ENCODE data around the gene CBLB. TPM values are rescaled to one million over a fixed set of nuclear protein-coding genes. Genes with fewer than 3 reads are reported as not detected.
A peak's percentile ranks its signal among the peaks of the same experiment; 100 is the strongest.

The CBLB gene
- total RNA-seq, 1 donor = 12.1 TPM

- no peak for DNase-seq (ENCODE audit: low read depth in 2 of 3, low spot score in 2 of 3)
These were observed 149.0 kb downstream of the CBLB start for GRCh38 chr3:105719791-105720190.

GRCh38 chr3:105715372-105715771 lies 153.4 kb downstream of the CBLB start:
- DNase-seq (ENCODE audit: low read depth in 2 of 3, low spot score in 2 of 3) = no peak

- DNase-seq (ENCODE audit: low read depth in 2 of 3, low spot score in 2 of 3) = no peak
These were observed 154.4 kb downstream of the CBLB start for GRCh38 chr3:105714453-105714852.

- DNase-seq (ENCODE audit: low read depth in 2 of 3, low spot score in 2 of 3) = no peak
These were observed 159.8 kb downstream of the CBLB start for GRCh38 chr3:105708980-105709379.

- DNase-seq (ENCODE audit: low read depth in 2 of 3, low spot score in 2 of 3) = no peak
These were observed 161.8 kb downstream of the CBLB start for GRCh38 chr3:105707009-105707408.

- DNase-seq (ENCODE audit: low read depth in 2 of 3, low spot score in 2 of 3) = no peak
These were observed 163.9 kb downstream of the CBLB start for GRCh38 chr3:105704726-105705410.

GRCh38 chr3:105700575-105700974 lies 168.2 kb downstream of the CBLB start:
- DNase-seq (ENCODE audit: low read depth in 2 of 3, low spot score in 2 of 3) = no peak

- no peak for DNase-seq (ENCODE audit: low read depth in 2 of 3, low spot score in 2 of 3)
These were observed 177.2 kb downstream of the CBLB start for GRCh38 chr3:105691633-105692032.

GRCh38 chr3:105691053-105691452 lies 177.8 kb downstream of the CBLB start:
- DNase-seq (ENCODE audit: low read depth in 2 of 3, low spot score in 2 of 3) = no peak

- DNase-seq (ENCODE audit: low read depth in 2 of 3, low spot score in 2 of 3) = no peak
These were observed 180.0 kb downstream of the CBLB start for GRCh38 chr3:105688821-105689220.

GRCh38 chr3:105686278-105686897 lies 182.4 kb downstream of the CBLB start:
- DNase-seq (ENCODE audit: low read depth in 2 of 3, low spot score in 2 of 3) = peak; percentile 6 to 44 (median 16)

- no peak for DNase-seq (ENCODE audit: low read depth in 2 of 3, low spot score in 2 of 3)
These were observed 188.9 kb downstream of the CBLB start for GRCh38 chr3:105679951-105680350.

- DNase-seq (ENCODE audit: low read depth in 2 of 3, low spot score in 2 of 3) = no peak
These were observed 190.8 kb downstream of the CBLB start for GRCh38 chr3:105678017-105678416.

GRCh38 chr3:105676621-105677300 lies 192.1 kb downstream of the CBLB start:
- DNase-seq (ENCODE audit: low read depth in 2 of 3, low spot score in 2 of 3) = no peak

- DNase-seq (ENCODE audit: low read depth in 2 of 3, low spot score in 2 of 3) = no peak
These were observed 194.3 kb downstream of the CBLB start for GRCh38 chr3:105674437-105675065.

- no peak for DNase-seq (ENCODE audit: low read depth in 2 of 3, low spot score in 2 of 3)
These were observed 195.8 kb downstream of the CBLB start for GRCh38 chr3:105672996-105673395.

GRCh38 chr3:105662306-105662705 lies 206.5 kb downstream of the CBLB start:
- no peak for DNase-seq (ENCODE audit: low read depth in 2 of 3, low spot score in 2 of 3)

GRCh38 chr3:105661461-105661860 lies 207.4 kb downstream of the CBLB start:
- no peak for DNase-seq (ENCODE audit: low read depth in 2 of 3, low spot score in 2 of 3)

GRCh38 chr3:105656651-105657504 lies 211.9 kb downstream of the CBLB start:
- no peak for DNase-seq (ENCODE audit: low read depth in 2 of 3, low spot score in 2 of 3)

GRCh38 chr3:105653868-105654267 lies 214.9 kb downstream of the CBLB start:
- no peak for DNase-seq (ENCODE audit: low read depth in 2 of 3, low spot score in 2 of 3)

- DNase-seq (ENCODE audit: low read depth in 2 of 3, low spot score in 2 of 3) = no peak
These were observed 215.6 kb downstream of the CBLB start for GRCh38 chr3:105653166-105653565.

All from hematopoietic multipotent progenitor cell (in vitro differentiated cells).